WTC11 (cell line): ENCODE data around the gene USP16. TPM values are rescaled to one million over a fixed set of nuclear protein-coding genes. Genes with fewer than 3 reads are reported as not detected.

Source experiments
- ATAC-seq: fragments of 200-7000 bp; cut with Tn5 transposase; 2 replicates; pipeline ENCODE4 v1.10.0; 2021; ENCODE audit warnings: mild to moderate bottlenecking, moderate library complexity
- CTCF ChIA-PET: fragments of 300-600 bp; sonication (Branson Sonifier 250); formaldehyde crosslinking; loops from one replicate; lab custom pipeline; 2021; ENCODE audit warnings: antibody characterized with exemption; lab: Charles Lee
- POLR2A ChIA-PET: fragments of 350-600 bp; sonication (Branson Sonifier 250); formaldehyde crosslinking; loops from one replicate; lab custom pipeline; 2021; ENCODE audit warnings: antibody characterized with exemption; lab: Charles Lee
- DNase-seq: peaks from one replicate; pipeline ENCODE4 v3.0.0; 2021; ENCODE audit warnings: low spot score
- H3K27ac Mint-ChIP-seq: 2 replicates; pipeline ENCODE4 v1.8.0; 2021; ENCODE audit warnings: mixed read lengths
- H3K27me3 Mint-ChIP-seq: 2 replicates; pipeline ENCODE4 v1.8.0; 2021; ENCODE audit warnings: low read depth, mild to moderate bottlenecking, moderate library complexity, mixed read lengths
- H3K36me3 Mint-ChIP-seq: 2 replicates; pipeline ENCODE4 v1.8.0; 2021; ENCODE audit warnings: mixed read lengths
- H3K4me1 Mint-ChIP-seq: 2 replicates; pipeline ENCODE4 v1.8.0; 2022; ENCODE audit warnings: mixed read lengths
- H3K4me3 Mint-ChIP-seq: 2 replicates; pipeline ENCODE4 v1.8.0; 2021; ENCODE audit warnings: mild to moderate bottlenecking, moderate library complexity, mixed read lengths
- H3K9me3 Mint-ChIP-seq: 2 replicates; pipeline ENCODE4 v1.8.0; 2021; ENCODE audit warnings: mixed read lengths
- AR ChIP-seq: fragments of 250-450 bp; sonication (Bioruptor Pico); IDR thresholded peaks from 2 replicates; pipeline ENCODE4 v1.9.0; 2021; ENCODE audit warnings: mild to moderate bottlenecking
- ATF3 ChIP-seq: sonication (generic); formaldehyde crosslinking; conservative IDR thresholded peaks from 2 replicates; pipeline ENCODE4 v1.8.1; 2022; ENCODE audit warnings: mild to moderate bottlenecking, missing genetic modification reagents
- ATF6 ChIP-seq: sonication (generic); formaldehyde crosslinking; IDR thresholded peaks from 2 replicates; pipeline ENCODE4 v1.8.1; 2023; ENCODE audit warnings: mild to moderate bottlenecking, missing genetic modification reagents
- ELF4 ChIP-seq: sonication (generic); formaldehyde crosslinking; IDR thresholded peaks from 2 replicates; pipeline ENCODE4 v1.8.1; 2022; ENCODE audit warnings: low read depth, mild to moderate bottlenecking, moderate library complexity, missing genetic modification reagents
- ERG ChIP-seq: fragments of 250-450 bp; sonication (Bioruptor Pico); IDR thresholded peaks from 2 replicates; pipeline ENCODE4 v1.8.0; 2021; ENCODE audit warnings: mild to moderate bottlenecking
- ETV6 ChIP-seq: sonication (generic); formaldehyde crosslinking; IDR thresholded peaks from 2 replicates; pipeline ENCODE4 v1.8.1; 2022; ENCODE audit warnings: mild to moderate bottlenecking, missing genetic modification reagents
- FOXP1 ChIP-seq: sonication (generic); formaldehyde crosslinking; IDR thresholded peaks from 2 replicates; pipeline ENCODE4 v1.8.0; 2022; ENCODE audit warnings: missing genetic modification reagents, mild to moderate bottlenecking, moderate library complexity, borderline replicate concordance
- HMGXB4 ChIP-seq: sonication (generic); formaldehyde crosslinking; IDR thresholded peaks from 2 replicates; pipeline ENCODE4 v1.8.1; 2023; ENCODE audit warnings: mild to moderate bottlenecking, moderate library complexity, missing genetic modification reagents
- IRF1 ChIP-seq: sonication (generic); formaldehyde crosslinking; IDR thresholded peaks from 2 replicates; pipeline ENCODE4 v1.8.0; 2023; ENCODE audit warnings: missing genetic modification reagents
- MXD4 ChIP-seq: fragments of 250-450 bp; sonication (Bioruptor Pico); IDR thresholded peaks from 2 replicates; pipeline ENCODE4 v1.8.0; 2021; ENCODE audit warnings: mild to moderate bottlenecking, moderate library complexity, borderline replicate concordance
- PRRX2 ChIP-seq: fragments of 250-450 bp; sonication (Bioruptor Pico); IDR thresholded peaks from 2 replicates; pipeline ENCODE4 v1.8.0; 2021; ENCODE audit warnings: mild to moderate bottlenecking
- SOX15 ChIP-seq: fragments of 250-450 bp; sonication (Bioruptor Pico); IDR thresholded peaks from 2 replicates; pipeline ENCODE4 v1.9.0; 2021; ENCODE audit warnings: mild to moderate bottlenecking
- STAT6 ChIP-seq: sonication (generic); formaldehyde crosslinking; conservative IDR thresholded peaks from 2 replicates; pipeline ENCODE4 v1.8.1; 2023; ENCODE audit warnings: mild to moderate bottlenecking, low read depth, missing genetic modification reagents, moderate library complexity
- TEAD1 ChIP-seq: sonication (generic); formaldehyde crosslinking; IDR thresholded peaks from 2 replicates; pipeline ENCODE4 v1.8.0; 2022; ENCODE audit warnings: mild to moderate bottlenecking, missing genetic modification reagents
- TP53 ChIP-seq: sonication (generic); formaldehyde crosslinking; IDR thresholded peaks from 2 replicates; pipeline ENCODE4 v1.8.1; 2023; ENCODE audit warnings: mild to moderate bottlenecking, missing genetic modification reagents
- ZNF232 ChIP-seq: sonication (generic); formaldehyde crosslinking; IDR thresholded peaks from 2 replicates; pipeline ENCODE4 v1.8.0; 2022; ENCODE audit warnings: mild to moderate bottlenecking, missing genetic modification reagents
- ZNF281 ChIP-seq: sonication (generic); formaldehyde crosslinking; IDR thresholded peaks from 2 replicates; pipeline ENCODE4 v1.8.0; 2023; ENCODE audit warnings: mild to moderate bottlenecking, missing genetic modification reagents
- ZNF532 ChIP-seq: fragments of 250-450 bp; sonication (Bioruptor Pico); IDR thresholded peaks from 2 replicates; pipeline ENCODE4 v1.9.0; 2021; ENCODE audit warnings: mild to moderate bottlenecking, borderline replicate concordance
- ZNF671 ChIP-seq: fragments of 250-450 bp; sonication (Bioruptor Pico); IDR thresholded peaks from 2 replicates; pipeline ENCODE4 v1.8.0; 2021; ENCODE audit warnings: mild to moderate bottlenecking
- total RNA-seq: library from RNA; stranded (reverse); gene quantifications from 3 replicates; pipeline ENCODE4 v1.2.3, GENCODE V29; 2021

Gene USP16
- total RNA-seq, 1 experiment from 2014 or later: 20.8 TPM

- POLR2A ChIA-PET: no interaction called here
- no peak overlapping the region for H3K27ac Mint-ChIP-seq
- CTCF ChIA-PET: interaction anchor here (0.8 kb wide), 1 partner anchor 278 kb away, joined by 3 read pairs; no protein-coding TSS in a partner anchor
- H3K4me3 Mint-ChIP-seq: no peak overlapping the region
- TF ChIP-seq ETV6 (no peak), TEAD1 (CRISPR knock-in tag) (no peak), STAT6 (no peak), ZNF281 (CRISPR knock-in tag) (no peak), ZNF671 (no peak), MXD4 (CRISPR knock-in tag) (no peak), ZNF232 (CRISPR knock-in tag) (no peak), HMGXB4 (no peak), FOXP1 (CRISPR knock-in tag) (no peak), ZNF532 (CRISPR knock-in tag) (no peak), PRRX2 (CRISPR knock-in tag) (no peak), ATF3 (CRISPR knock-in tag) (no peak), ERG (CRISPR knock-in tag) (no peak), SOX15 (CRISPR knock-in tag) (no peak), ATF6 (CRISPR knock-in tag) (no peak), IRF1 (no peak), AR (CRISPR knock-in tag) (no peak), ELF4 (CRISPR knock-in tag) (no peak), TP53 (CRISPR knock-in tag) (no peak)
- peaks cover 9% of the 10 kb centered on the region for H3K4me1 Mint-ChIP-seq
- H3K27me3 Mint-ChIP-seq: no peaks in the 10 kb centered on the region
- DNase-seq: no peak
- no peaks in the 10 kb centered on the region for H3K36me3 Mint-ChIP-seq
- peaks cover 5% of the 10 kb centered on the region; the same call in 1 of the 2 replicates for H3K9me3 Mint-ChIP-seq
- no peak for ATAC-seq
Observed at GRCh38 chr21:29098156-29098555, 73.7 kb downstream of the USP16 start.
